T-helper 1 cell treated with Interleukin-12 subunit alpha and Interleukin-12 subunit beta and Interleukin-4 antibody, amounts not matched to agents 30 μg/mL and 1 μg/mL, for 36 hours (primary cell): Measurements from ENCODE around the gene NEUROG1.
"Not testable (repeated sequence)": the region's sequence is repeated elsewhere in the genome, so short reads cannot be mapped to it uniquely, and the experiment has no call there.

Experiments used
- H3K27ac Mint-ChIP-seq: one replicate; pipeline ENCODE4 v1.8.0; 2021; ENCODE audit warnings: mild to moderate bottlenecking, mixed read lengths
- H3K27me3 Mint-ChIP-seq: one replicate; pipeline ENCODE4 v1.8.0; 2021; ENCODE audit warnings: low read depth, mixed read lengths
- H3K36me3 Mint-ChIP-seq: one replicate; pipeline ENCODE4 v1.8.0; 2021; ENCODE audit warnings: low read depth, mixed read lengths
- H3K4me1 Mint-ChIP-seq: one replicate; pipeline ENCODE4 v1.8.0; 2021; ENCODE audit warnings: low read depth, mixed read lengths
- H3K4me3 Mint-ChIP-seq: one replicate; pipeline ENCODE4 v1.8.0; 2021; ENCODE audit warnings: mild to moderate bottlenecking, moderate library complexity, mixed read lengths
- H3K9me3 Mint-ChIP-seq: one replicate; pipeline ENCODE4 v1.8.0; 2021; ENCODE audit warnings: mixed read lengths

Gene NEUROG1

GRCh38 chr5:135503871-135504270 lies 31.9 kb downstream of the NEUROG1 start:
- no peak overlapping the region for H3K4me3 Mint-ChIP-seq
- no peaks in the 10 kb centered on the region for H3K9me3 Mint-ChIP-seq
- peaks cover 39% of the 10 kb centered on the region for H3K27me3 Mint-ChIP-seq
- no peaks in the 10 kb centered on the region for H3K4me1 Mint-ChIP-seq
- no peaks in the 10 kb centered on the region for H3K36me3 Mint-ChIP-seq
- no peak overlapping the region for H3K27ac Mint-ChIP-seq

GRCh38 chr5:135502836-135503520 lies 32.8 kb downstream of the NEUROG1 start:
- H3K36me3 Mint-ChIP-seq, result no peaks in the 10 kb centered on the region
- peaks cover 33% of the 10 kb centered on the region for H3K27me3 Mint-ChIP-seq
- no peak overlapping the region for H3K27ac Mint-ChIP-seq
- no peaks in the 10 kb centered on the region for H3K9me3 Mint-ChIP-seq
- H3K4me1 Mint-ChIP-seq, result no peaks in the 10 kb centered on the region
- no peak overlapping the region for H3K4me3 Mint-ChIP-seq

DNA sequence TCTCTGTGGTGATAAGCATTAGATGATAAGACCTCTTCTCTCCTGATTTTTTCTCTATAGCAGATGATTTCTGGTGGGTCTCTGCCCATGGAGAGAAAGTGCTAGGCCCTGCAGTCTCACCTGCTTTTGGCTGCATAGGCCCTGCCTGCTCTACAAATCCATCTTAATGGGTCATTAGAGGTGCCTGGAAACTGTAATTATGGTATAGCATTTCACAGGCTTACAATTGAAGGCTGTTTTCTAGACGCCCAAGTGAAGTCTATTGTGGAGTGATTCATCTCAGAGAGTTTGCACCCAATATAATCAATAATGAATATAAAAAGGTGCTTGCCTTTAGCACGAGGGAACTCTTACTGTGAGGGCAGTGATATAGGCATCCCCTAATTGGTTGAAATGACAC lies 33.8 kb downstream of the NEUROG1 start:
- no peaks in the 10 kb centered on the region for H3K9me3 Mint-ChIP-seq
- H3K4me1 Mint-ChIP-seq, result no peaks in the 10 kb centered on the region
- H3K4me3 Mint-ChIP-seq, result no peak overlapping the region
- peaks cover 31% of the 10 kb centered on the region for H3K27me3 Mint-ChIP-seq
- H3K27ac Mint-ChIP-seq, result no peak overlapping the region
- H3K36me3 Mint-ChIP-seq, result no peaks in the 10 kb centered on the region

- no peaks in the 10 kb centered on the region for H3K4me1 Mint-ChIP-seq
- H3K27me3 Mint-ChIP-seq, result peaks cover 49% of the 10 kb centered on the region
- H3K27ac Mint-ChIP-seq, result no peak overlapping the region
- no peaks in the 10 kb centered on the region for H3K9me3 Mint-ChIP-seq
- H3K36me3 Mint-ChIP-seq, result no peaks in the 10 kb centered on the region
- H3K4me3 Mint-ChIP-seq, result no peak overlapping the region
These were observed 37.1 kb downstream of the NEUROG1 start for GRCh38 chr5:135498637-135498995.

GRCh38 chr5:135497971-135498636 lies 37.7 kb downstream of the NEUROG1 start:
- H3K27ac Mint-ChIP-seq, result no peak overlapping the region
- H3K36me3 Mint-ChIP-seq, result no peaks in the 10 kb centered on the region
- H3K27me3 Mint-ChIP-seq, result peaks cover 49% of the 10 kb centered on the region
- no peaks in the 10 kb centered on the region for H3K4me1 Mint-ChIP-seq
- H3K4me3 Mint-ChIP-seq, result no peak overlapping the region
- no peaks in the 10 kb centered on the region for H3K9me3 Mint-ChIP-seq

- H3K4me3 Mint-ChIP-seq, H3K36me3 Mint-ChIP-seq, H3K9me3 Mint-ChIP-seq, H3K27ac Mint-ChIP-seq, H3K4me1 Mint-ChIP-seq: not testable (repeated sequence)
- H3K27me3 Mint-ChIP-seq, result peaks cover 71% of the 10 kb centered on the region
These were observed 40.2 kb downstream of the NEUROG1 start for GRCh38 chr5:135495531-135495930.

- H3K27ac Mint-ChIP-seq, result no peak overlapping the region
- no peak overlapping the region for H3K4me3 Mint-ChIP-seq
- peaks cover 2% of the 10 kb centered on the region for H3K4me1 Mint-ChIP-seq
- H3K9me3 Mint-ChIP-seq, result no peaks in the 10 kb centered on the region
- peaks cover 74% of the 10 kb centered on the region for H3K27me3 Mint-ChIP-seq
- no peaks in the 10 kb centered on the region for H3K36me3 Mint-ChIP-seq
These were observed 41.6 kb downstream of the NEUROG1 start for GRCh38 chr5:135494196-135494595.

DNA sequence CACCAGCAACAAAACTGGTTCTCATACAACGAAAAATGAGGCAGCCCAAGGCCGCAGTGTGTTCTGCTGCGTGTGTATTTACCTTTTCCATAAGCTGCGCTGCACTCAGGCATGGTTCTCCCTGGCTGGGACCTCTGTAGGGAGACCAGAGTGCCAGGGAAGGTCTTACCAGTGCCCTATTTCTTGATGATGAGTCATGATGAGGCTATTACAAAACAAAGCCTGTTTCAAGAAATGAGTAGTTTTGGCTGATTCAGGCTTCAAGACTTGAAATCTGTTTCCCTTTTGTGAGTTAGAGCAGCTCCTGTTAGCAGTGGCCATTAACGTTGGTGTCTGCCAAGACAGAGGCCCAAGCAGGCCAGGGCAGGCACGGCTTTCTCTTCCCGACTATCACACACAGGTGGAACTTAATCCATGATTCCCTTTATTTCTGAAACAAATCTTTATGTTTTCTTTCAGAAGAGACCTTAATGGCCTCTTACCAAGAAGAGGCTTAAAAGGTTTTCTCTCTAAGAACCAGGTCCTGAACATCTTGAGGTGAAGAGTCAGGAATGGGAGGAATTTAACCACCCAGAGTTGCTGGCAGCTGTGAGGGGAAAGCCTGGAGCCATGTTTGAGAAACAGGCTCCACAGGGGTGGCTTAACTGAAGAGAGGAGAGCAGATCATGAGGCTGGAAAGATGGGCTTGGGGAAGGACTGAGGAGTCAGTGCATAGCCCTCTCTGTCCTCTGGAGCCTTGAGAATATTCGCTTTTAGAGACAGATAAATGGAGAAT lies 42.2 kb downstream of the NEUROG1 start:
- H3K4me1 Mint-ChIP-seq, result peaks cover 2% of the 10 kb centered on the region
- H3K4me3 Mint-ChIP-seq, result no peak overlapping the region
- H3K27ac Mint-ChIP-seq, result no peak overlapping the region
- H3K9me3 Mint-ChIP-seq, result no peaks in the 10 kb centered on the region
- peaks cover 77% of the 10 kb centered on the region for H3K27me3 Mint-ChIP-seq
- no peaks in the 10 kb centered on the region for H3K36me3 Mint-ChIP-seq

- Mint-ChIP-seq H3K36me3 (no peaks in the 10 kb centered on the region), H3K4me1 (peaks cover 2% of the 10 kb centered on the region), H3K27ac (no peak overlapping the region), H3K9me3 (no peaks in the 10 kb centered on the region), H3K27me3 (peaks cover 90% of the 10 kb centered on the region), H3K4me3 (no peak overlapping the region)
These were observed 43.5 kb downstream of the NEUROG1 start for GRCh38 chr5:135492319-135492626.

DNA sequence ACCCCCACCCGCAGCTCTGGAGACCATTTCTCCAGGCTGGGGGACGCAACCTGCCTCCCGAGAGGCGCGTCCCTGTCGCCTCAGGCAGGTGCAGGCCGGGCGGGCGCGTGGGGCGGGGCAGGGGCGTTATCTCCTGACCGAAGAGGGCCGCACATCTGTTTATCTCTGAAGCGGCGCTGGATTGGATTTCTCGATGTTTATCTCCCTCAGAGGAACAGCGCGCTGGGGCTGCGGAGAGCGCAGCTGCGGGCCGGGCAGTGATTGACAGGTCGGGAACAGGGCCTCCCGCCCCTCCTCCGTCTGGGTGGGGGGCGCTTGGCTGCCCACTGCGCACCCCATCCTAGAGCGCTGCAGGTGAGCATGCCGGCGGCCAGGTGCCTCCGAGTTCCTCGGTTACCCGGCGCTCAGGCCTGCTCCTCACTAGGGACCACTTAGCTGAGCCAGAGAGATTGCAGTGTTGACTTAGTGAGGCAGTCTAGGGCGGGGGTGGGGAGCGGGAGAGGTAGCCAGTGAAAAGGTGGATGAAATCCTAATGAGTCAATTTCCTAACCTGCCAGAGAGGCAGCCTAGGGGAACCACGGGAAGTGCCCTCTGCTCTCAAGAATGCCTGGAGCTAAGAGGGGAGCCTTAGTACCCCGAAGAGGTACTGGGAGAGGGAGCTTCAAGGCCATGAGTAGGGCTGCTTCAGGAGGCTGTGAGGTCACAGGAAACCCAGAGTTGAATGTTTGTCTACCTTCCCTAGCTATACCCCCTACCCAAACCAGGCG lies 44.0 kb downstream of the NEUROG1 start:
- Mint-ChIP-seq H3K36me3 (no peaks in the 10 kb centered on the region), H3K27me3 (peaks cover 91% of the 10 kb centered on the region), H3K9me3 (no peaks in the 10 kb centered on the region), H3K27ac (no peak overlapping the region), H3K4me1 (peaks cover 2% of the 10 kb centered on the region), H3K4me3 (no peak overlapping the region)

DNA sequence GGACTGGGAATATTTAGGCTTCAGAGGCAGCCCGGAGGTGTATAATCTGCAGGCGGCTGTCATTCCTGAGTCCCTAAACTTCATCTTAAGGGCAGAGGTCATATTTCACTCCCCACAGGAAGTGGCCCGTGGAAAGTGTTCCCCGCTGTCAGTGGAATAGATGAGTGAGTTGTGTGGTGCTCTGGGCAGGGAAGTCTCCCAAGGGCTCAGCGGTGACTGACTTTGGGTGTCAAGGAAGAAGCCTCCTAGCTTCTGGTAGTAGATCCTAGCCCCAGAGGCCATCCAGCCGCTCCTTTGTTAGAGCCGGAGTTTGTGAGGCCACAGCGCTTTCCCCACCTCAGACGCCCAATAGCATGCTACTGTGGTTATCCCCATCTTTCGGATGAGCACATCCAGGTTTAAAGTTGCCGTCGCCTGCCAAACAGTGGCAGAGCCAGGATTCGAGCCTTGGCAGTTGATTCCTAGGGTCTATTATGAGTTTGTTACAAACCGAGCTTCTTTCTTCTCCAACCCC lies 44.7 kb downstream of the NEUROG1 start:
- Mint-ChIP-seq H3K27ac (no peak overlapping the region), H3K36me3 (no peaks in the 10 kb centered on the region), H3K4me1 (peaks cover 2% of the 10 kb centered on the region), H3K27me3 (peaks cover 94% of the 10 kb centered on the region), H3K4me3 (no peak overlapping the region), H3K9me3 (no peaks in the 10 kb centered on the region)

DNA sequence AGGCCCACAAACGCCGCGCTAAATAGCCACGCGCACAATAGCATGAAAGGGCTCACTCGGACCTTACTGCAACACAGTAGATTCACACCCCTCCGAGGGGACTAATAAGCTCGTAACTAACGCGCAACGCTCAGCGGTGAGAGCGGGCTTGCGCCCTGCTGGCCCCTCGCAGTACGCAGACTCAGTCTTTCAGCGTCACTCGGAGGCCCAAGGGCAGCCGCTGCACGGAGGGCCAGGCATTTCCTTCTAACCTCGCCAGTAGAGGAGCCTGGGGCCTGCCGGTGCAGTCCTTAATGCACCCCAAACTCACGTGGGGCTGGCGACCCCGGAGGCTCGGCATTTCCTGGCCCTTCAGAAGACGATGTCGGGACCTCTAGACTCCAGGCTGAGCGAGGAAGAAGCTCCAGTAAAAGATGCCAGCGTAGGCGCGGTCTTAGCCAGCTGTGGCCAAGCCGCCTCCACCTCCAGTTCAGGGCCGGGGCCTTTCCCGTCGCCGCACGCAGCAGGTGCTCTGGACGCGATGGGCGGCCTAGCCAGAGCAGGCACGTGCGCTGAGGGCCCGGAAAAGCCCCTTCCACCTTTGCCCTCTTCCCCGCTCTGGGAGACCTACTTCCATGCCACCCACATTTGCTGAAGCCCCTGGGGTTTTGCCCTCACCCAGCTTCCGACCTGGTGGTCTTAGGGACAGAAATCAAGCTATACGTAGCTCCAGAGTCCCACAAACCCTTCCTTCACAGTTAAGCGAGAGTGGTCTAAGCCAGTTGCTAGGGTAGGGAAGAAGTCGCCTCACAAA lies 45.3 kb downstream of the NEUROG1 start:
- Mint-ChIP-seq H3K4me3 (no peak overlapping the region), H3K36me3 (no peaks in the 10 kb centered on the region), H3K9me3 (no peaks in the 10 kb centered on the region), H3K27ac (no peak overlapping the region), H3K4me1 (peaks cover 2% of the 10 kb centered on the region), H3K27me3 (peaks cover 97% of the 10 kb centered on the region)

DNA sequence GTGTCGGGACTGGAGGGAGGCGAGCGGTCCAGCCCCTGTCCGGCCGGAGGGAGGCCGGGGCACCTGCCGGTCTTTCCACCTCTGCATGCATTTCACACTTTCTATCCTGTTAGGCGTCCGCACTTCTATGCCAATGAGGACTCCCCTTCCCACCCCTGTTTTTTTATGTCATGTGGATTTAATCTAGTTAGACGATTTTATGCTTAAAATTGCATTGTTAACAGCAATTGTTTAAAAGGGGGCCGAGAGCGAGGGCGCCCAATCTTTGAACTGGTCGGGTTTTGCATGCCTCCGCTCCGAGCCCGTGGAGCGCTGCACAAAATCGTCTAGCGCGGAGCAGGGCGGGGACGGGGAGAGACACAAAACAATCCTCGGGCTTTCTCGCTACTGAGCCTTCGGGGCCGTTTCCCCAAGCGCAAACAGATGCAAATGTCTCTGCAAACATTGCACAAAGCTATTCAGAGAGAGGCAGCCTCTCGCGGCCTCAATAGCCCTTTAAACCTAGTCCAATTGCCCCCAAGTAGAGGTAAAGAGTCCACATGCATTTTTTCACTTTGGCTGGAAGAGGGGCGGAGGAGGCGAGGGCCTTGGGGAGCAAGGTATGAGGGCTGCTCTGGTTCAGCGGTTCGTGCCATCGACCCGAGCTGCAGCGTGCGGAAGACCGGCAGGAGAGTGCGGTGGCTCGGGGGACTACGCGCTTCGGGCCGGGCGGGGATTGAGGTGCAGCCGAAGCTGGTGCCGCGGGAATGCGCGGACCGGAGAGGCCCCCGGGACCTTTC lies 46.1 kb downstream of the NEUROG1 start:
- H3K4me1 Mint-ChIP-seq, result peaks cover 2% of the 10 kb centered on the region
- H3K36me3 Mint-ChIP-seq, result no peaks in the 10 kb centered on the region
- H3K27ac Mint-ChIP-seq, result no peak overlapping the region
- H3K4me3 Mint-ChIP-seq, result no peak overlapping the region
- H3K27me3 Mint-ChIP-seq, result peaks cover 92% of the 10 kb centered on the region
- no peaks in the 10 kb centered on the region for H3K9me3 Mint-ChIP-seq
